Lung (tissue), 12 donors: Measurements from ENCODE around the gene ANAPC5. TPM values are rescaled to one million over a fixed set of nuclear protein-coding genes. Genes with fewer than 3 reads are reported as not detected.
"Not testable (repeated sequence)": the region's sequence is repeated elsewhere in the genome, so short reads cannot be mapped to it uniquely, and the experiment has no call there.

Experiments used
- ATAC-seq: fragments of 200-7000 bp; cut with Tn5 transposase; one replicate; pipeline ENCODE4 v1.9.1; 2020; ENCODE audit warnings: moderate number of reproducible peaks; ENCODE audit not compliant: insufficient read depth, low FRiP score
- DNase-seq, 3 donors: peaks; one replicate each; pipeline ENCODE4 v3.0.0-alpha.2; 2013 to 2017
- H3K27ac ChIP-seq, 2 donors: one replicate each; pipeline ENCODE4 v1.5.1; 2013; ENCODE audit warnings: mild to moderate bottlenecking in 2 of 2, moderate library complexity in 2 of 2, control low read depth in 1 of 2, inconsistent platforms in 1 of 2, low read depth in 1 of 2, low read length in 1 of 2
- H3K27me3 ChIP-seq, 3 donors: one replicate each; pipeline ENCODE4 v1.5.1; 2013; ENCODE audit warnings: low read length in 2 of 3; ENCODE audit not compliant: control insufficient read depth in 3 of 3, insufficient read depth in 3 of 3
- H3K36me3 ChIP-seq, 4 donors: one replicate each; pipeline ENCODE4 v1.5.1; 2013; ENCODE audit warnings: low read length in 4 of 4, mild to moderate bottlenecking in 1 of 4, moderate library complexity in 1 of 4; ENCODE audit not compliant: control insufficient read depth in 4 of 4, insufficient read depth in 4 of 4
- H3K4me1 ChIP-seq, 5 donors: one replicate each; pipeline ENCODE4 v1.5.1; 2013; ENCODE audit warnings: low read length in 5 of 5, mild to moderate bottlenecking in 2 of 5, moderate library complexity in 1 of 5; ENCODE audit not compliant: control insufficient read depth in 5 of 5, insufficient read depth in 5 of 5
- H3K4me3 ChIP-seq: one replicate; pipeline ENCODE4 v1.5.1; 2013; ENCODE audit warnings: mild to moderate bottlenecking, control low read depth, moderate library complexity
- H3K9ac ChIP-seq, 2 donors: one replicate each; pipeline ENCODE4 v1.5.1; 2013; ENCODE audit warnings: low read length in 2 of 2, control low read depth in 1 of 2; ENCODE audit not compliant: insufficient read depth in 1 of 2
- H3K9me3 ChIP-seq, 4 donors: one replicate each; pipeline ENCODE4 v1.5.1; 2013; ENCODE audit warnings: low read length in 3 of 4, mild to moderate bottlenecking in 1 of 4, moderate library complexity in 1 of 4; ENCODE audit not compliant: control insufficient read depth in 4 of 4, insufficient read depth in 3 of 4
- WGBS, 2 donors: extraction: QIAGEN DNeasy Blood & Tissue Kit; methylation state at CpG; one replicate each; pipeline ENCODE4 v1.1.7; 2013; 5-methylcytosine and 5-hydroxymethylcytosine counted together
- polyA plus RNA-seq, 2 donors: library from polyadenylated mRNA; stranded (reverse); fragments of 200-250 nt; gene quantifications; one replicate each; pipeline ENCODE4 v1.2.1, GENCODE V29; 2013
- total RNA-seq, 2 donors: library from RNA; depleted of rRNA in 1 of 2; stranded (reverse); fragments of >200 nt in 1 of 2; gene quantifications; one replicate each; pipeline ENCODE4 v1.2.1, GENCODE V29; 2014 to 2021
- TF ChIP-seq, protein P1 (sequence below): IDR thresholded peaks from 2 replicates; pipeline ENCODE4 v1.5.1; 2012; ENCODE audit warnings: mild to moderate bottlenecking; ENCODE audit errors: control extremely low read depth, extremely low read depth
- donor health status: control.
- donor health status: control.
- donor health status: Bipolar disorder and iron deficiency.
- donor health status: healthy.
- donor health status: DM: yes; HTN: yes; CAD: no.

ANAPC5 gene
- total and polyA plus RNA-seq, 4 donors = 80.9 to 164 (median 89.3) TPM

DNA sequence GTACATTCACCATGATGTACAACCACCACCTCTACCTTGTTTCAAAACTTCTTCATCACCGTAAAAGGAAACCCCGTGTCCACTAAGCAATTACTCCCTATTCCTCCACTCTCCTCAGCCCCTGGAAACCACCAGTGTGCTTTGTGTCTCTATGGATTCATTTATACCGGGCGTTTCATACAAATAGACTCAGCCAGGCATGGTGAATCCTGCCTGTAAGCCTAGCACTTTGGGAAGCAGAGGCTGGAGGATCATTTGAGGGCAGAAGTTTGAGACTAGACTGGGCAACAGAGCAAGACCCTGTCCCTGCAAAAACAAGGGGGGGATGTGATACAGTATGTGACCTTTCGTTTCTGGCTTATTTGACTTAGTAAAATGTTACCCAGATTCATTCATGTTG lies 26.5 kb upstream of the ANAPC5 start:
- Histone ChIP-seq H3K27me3 (no peaks in the 10 kb centered on the region), H3K4me3 (no peak overlapping the region), H3K9ac (no peak overlapping the region), H3K9me3 (no peaks in the 10 kb centered on the region), H3K4me1 (no peaks in the 10 kb centered on the region), H3K27ac (no peak overlapping the region), H3K36me3 (no peaks in the 10 kb centered on the region)
- TF ChIP-seq, protein P1, sequence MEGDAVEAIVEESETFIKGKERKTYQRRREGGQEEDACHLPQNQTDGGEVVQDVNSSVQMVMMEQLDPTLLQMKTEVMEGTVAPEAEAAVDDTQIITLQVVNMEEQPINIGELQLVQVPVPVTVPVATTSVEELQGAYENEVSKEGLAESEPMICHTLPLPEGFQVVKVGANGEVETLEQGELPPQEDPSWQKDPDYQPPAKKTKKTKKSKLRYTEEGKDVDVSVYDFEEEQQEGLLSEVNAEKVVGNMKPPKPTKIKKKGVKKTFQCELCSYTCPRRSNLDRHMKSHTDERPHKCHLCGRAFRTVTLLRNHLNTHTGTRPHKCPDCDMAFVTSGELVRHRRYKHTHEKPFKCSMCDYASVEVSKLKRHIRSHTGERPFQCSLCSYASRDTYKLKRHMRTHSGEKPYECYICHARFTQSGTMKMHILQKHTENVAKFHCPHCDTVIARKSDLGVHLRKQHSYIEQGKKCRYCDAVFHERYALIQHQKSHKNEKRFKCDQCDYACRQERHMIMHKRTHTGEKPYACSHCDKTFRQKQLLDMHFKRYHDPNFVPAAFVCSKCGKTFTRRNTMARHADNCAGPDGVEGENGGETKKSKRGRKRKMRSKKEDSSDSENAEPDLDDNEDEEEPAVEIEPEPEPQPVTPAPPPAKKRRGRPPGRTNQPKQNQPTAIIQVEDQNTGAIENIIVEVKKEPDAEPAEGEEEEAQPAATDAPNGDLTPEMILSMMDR = no peak
- ATAC-seq (no peak), DNase-seq (no peak)
- 88% methylated on average over 5 of the region's 5 CpGs for WGBS, 2 donors

GRCh38 chr12:121376754-121377697 lies 24.8 kb upstream of the ANAPC5 start:
- TF ChIP-seq, protein P1 = no peak
- Histone ChIP-seq H3K4me1 (no peaks in the 10 kb centered on the region), H3K4me3 (no peak overlapping the region), H3K27ac (no peak overlapping the region), H3K36me3 (no peaks in the 10 kb centered on the region), H3K27me3 (no peaks in the 10 kb centered on the region), H3K9me3 (no peaks in the 10 kb centered on the region), H3K9ac (no peak overlapping the region)
- DNase-seq (no peak), ATAC-seq (no peak)
- WGBS, 2 donors = 85 to 93% methylated on average over 8 of the region's 8 CpGs

DNA sequence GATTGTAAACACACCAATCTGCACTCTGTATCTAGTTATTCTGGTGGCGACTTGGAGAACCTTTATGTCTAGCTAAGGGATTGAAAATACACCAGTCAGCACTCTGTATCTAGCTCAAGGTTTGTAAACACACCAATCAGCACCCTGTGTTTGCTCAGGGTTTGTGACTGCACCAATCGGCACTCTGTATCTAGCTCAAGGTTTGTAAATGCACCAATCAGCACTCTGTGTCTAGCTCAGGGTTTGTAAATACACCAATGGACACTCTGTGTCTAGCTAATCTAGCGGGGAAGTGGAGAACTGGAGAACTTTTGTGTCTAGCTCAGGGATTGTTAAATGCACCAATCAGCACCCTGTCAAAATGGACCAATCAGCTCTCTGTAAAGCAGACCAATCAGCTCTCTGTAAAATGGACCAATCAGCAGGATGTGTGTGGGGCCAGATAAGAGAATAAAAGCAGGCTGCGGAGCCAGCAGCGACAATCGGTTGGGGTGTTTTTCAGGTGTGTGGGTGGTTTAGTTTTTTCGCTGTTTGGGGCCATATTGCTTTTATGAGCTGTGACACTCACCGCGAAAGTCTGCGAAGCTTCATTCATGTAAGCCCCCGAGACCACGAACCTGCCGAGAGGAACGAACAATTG lies 22.9 kb upstream of the ANAPC5 start:
- H3K4me3 ChIP-seq, ATAC-seq, H3K27ac ChIP-seq, H3K36me3 ChIP-seq, H3K9me3 ChIP-seq, DNase-seq, H3K9ac ChIP-seq, H3K27me3 ChIP-seq, H3K4me1 ChIP-seq: not testable (repeated sequence)
- WGBS, 2 donors = 94 to 96% methylated on average over 14 of the region's 14 CpGs

DNA sequence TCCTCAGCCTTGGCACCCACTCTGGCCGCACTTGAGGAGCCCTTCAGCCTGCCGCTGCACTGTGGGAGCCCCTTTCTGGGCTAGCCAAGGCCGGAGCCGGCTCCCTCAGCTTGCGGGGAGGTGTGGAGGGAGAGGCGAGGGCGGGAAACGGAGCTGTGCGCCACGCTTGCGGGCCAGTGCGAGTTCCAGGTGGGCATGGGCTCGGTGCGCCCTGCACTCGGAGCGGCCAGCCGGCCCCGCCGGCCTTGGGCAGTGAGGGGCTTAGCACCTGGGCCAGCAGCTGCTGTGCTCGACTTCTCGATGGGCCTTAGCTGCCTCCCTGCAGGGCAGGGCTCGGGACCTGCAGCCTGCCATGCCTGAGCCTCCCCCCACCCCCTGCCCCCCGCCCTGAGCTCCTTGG lies 22.1 kb upstream of the ANAPC5 start:
- not testable (repeated sequence) for ATAC-seq, H3K4me1 ChIP-seq, H3K27me3 ChIP-seq, H3K9me3 ChIP-seq, H3K36me3 ChIP-seq, H3K27ac ChIP-seq, H3K4me3 ChIP-seq, DNase-seq, H3K9ac ChIP-seq
- 96 to 98% methylated on average over 16 to 23 of the region's 23 CpGs for WGBS, 2 donors
